SK-N-SH (cell line): ENCODE data around the gene AMELX. TPM values are rescaled to one million over a fixed set of nuclear protein-coding genes. Genes with fewer than 3 reads are reported as not detected.

Experiments used
- CTCF ChIA-PET: fragments of 300-600, 350-600 bp; formaldehyde crosslinking; extraction: SDS; loops from one replicate; lab custom pipeline; 2021; lab: Yijun Ruan, JAX
- POLR2A ChIA-PET: fragments of 350-600 bp; sonication (Branson Sonifier 250); formaldehyde crosslinking; extraction: SDS; loops from one replicate; lab custom pipeline; 2020; ENCODE audit warnings: antibody characterized with exemption, inconsistent platforms; lab: Yijun Ruan, JAX
- DNase-seq: peaks from one replicate; pipeline ENCODE4 v3.0.0; 2012
- H2AFZ ChIP-seq: fragments of 200-600 bp; sonication (generic); 2 replicates; pipeline ENCODE4 v1.8.1; 2016; ENCODE audit warnings: antibody characterized with exemption, mild to moderate bottlenecking, low read depth
- H3F3A ChIP-seq: fragments of 200-600 bp; sonication (generic); replicated peaks from 2 replicates; pipeline ENCODE3; 2016; ENCODE audit warnings: antibody characterized with exemption, mild to moderate bottlenecking; ENCODE audit not compliant: insufficient read depth
- H3K27ac ChIP-seq, 2 experiments: fragments of 200-500 bp in 1 of 2; fragments of 200-600 bp in 1 of 2; sonication (Bioruptor generic) in 1 of 2; sonication (generic), shearing (Covaris generic) in 1 of 2; 2 replicates each; pipeline versions ENCODE4 v1.5.1 to v1.6.1; 2014 to 2016; ENCODE audit warnings: low read depth in 2 of 2, inconsistent platforms in 1 of 2, low read length in 1 of 2, mild to moderate bottlenecking in 1 of 2, mixed read lengths in 1 of 2
- H3K27me3 ChIP-seq: fragments of 200-600 bp; sonication (generic), shearing (Covaris generic); 2 replicates; pipeline ENCODE4 v1.6.1; 2016; ENCODE audit warnings: mixed run types; ENCODE audit not compliant: insufficient read depth
- H3K36me3 ChIP-seq, 2 experiments: fragments of 200-500 bp in 1 of 2; fragments of 200-600 bp in 1 of 2; sonication (Bioruptor generic) in 1 of 2; sonication (generic) in 1 of 2; replicated peaks in 1 of 2; 2 replicates each; pipeline versions ENCODE3 to v1.5.1; 2014 to 2016; ENCODE audit warnings: low read length in 1 of 2, mild to moderate bottlenecking in 1 of 2; ENCODE audit not compliant: insufficient read depth in 2 of 2, control insufficient read depth in 1 of 2
- H3K4me1 ChIP-seq, 2 experiments: fragments of 200-500 bp in 1 of 2; fragments of 200-600 bp in 1 of 2; sonication (Bioruptor generic) in 1 of 2; sonication (generic), shearing (Covaris generic) in 1 of 2; 2 replicates each; pipeline versions ENCODE4 v1.5.1 to v1.6.1; 2014 to 2016; ENCODE audit warnings: low read depth in 1 of 2, low read length in 1 of 2, mixed run types in 1 of 2; ENCODE audit not compliant: insufficient read depth in 2 of 2, control insufficient read depth in 1 of 2
- H3K4me2 ChIP-seq: fragments of 200-600 bp; sonication (generic), shearing (Covaris generic); 2 replicates; pipeline ENCODE4 v1.6.1; 2017; ENCODE audit warnings: mixed run types
- H3K4me3 ChIP-seq, 2 experiments: fragments of 200-500 bp in 1 of 2; fragments of 200-600 bp in 1 of 2; sonication (Bioruptor generic) in 1 of 2; sonication (generic), shearing (Covaris generic) in 1 of 2; 2 replicates each; pipeline versions ENCODE4 v1.5.1 to v1.8.1; 2014 to 2016; ENCODE audit warnings: low read depth in 2 of 2, inconsistent platforms in 1 of 2, low read length in 1 of 2, mild to moderate bottlenecking in 1 of 2, mixed read lengths in 1 of 2, moderate library complexity in 1 of 2
- H3K79me2 ChIP-seq: fragments of 200-600 bp; sonication (generic); 2 replicates; pipeline ENCODE4 v1.8.1; 2017; ENCODE audit warnings: mild to moderate bottlenecking; ENCODE audit not compliant: insufficient read depth
- H3K9ac ChIP-seq: fragments of 200-600 bp; sonication (generic); 2 replicates; pipeline ENCODE4 v1.6.1; 2017; ENCODE audit warnings: mixed run types
- H3K9me2 ChIP-seq: fragments of 200-600 bp; sonication (generic); 2 replicates; pipeline ENCODE4 v1.6.1; 2017; ENCODE audit warnings: mixed run types
- H3K9me3 ChIP-seq: fragments of 200-600 bp; sonication (generic); 2 replicates; pipeline ENCODE4 v1.6.1; 2017; ENCODE audit warnings: mixed run types, mild to moderate bottlenecking, moderate library complexity
- H4K20me1 ChIP-seq: fragments of 200-600 bp; sonication (generic); 2 replicates; pipeline ENCODE4 v1.6.1; 2017; ENCODE audit warnings: mild to moderate bottlenecking, mixed run types; ENCODE audit not compliant: insufficient read depth
- FOSL2 ChIP-seq: IDR thresholded peaks from 2 replicates; pipeline ENCODE4 v1.4.0; 2012; ENCODE audit warnings: low read depth, mild to moderate bottlenecking, moderate library complexity, borderline replicate concordance
- FOXM1 ChIP-seq: IDR thresholded peaks from 2 replicates; pipeline ENCODE4 v1.4.0; 2012; ENCODE audit warnings: low read depth, mild to moderate bottlenecking
- GABPA ChIP-seq: IDR thresholded peaks from 2 replicates; pipeline ENCODE4 v1.4.0; 2012; ENCODE audit warnings: low read depth, mild to moderate bottlenecking
- JUND ChIP-seq: IDR thresholded peaks from 2 replicates; pipeline ENCODE4 v1.4.0; 2012
- MEF2A ChIP-seq: IDR thresholded peaks from 2 replicates; pipeline ENCODE4 v1.4.0; 2012; ENCODE audit warnings: low read depth, borderline replicate concordance
- SIN3A ChIP-seq: IDR thresholded peaks from 2 replicates; pipeline ENCODE4 v1.6.1; 2012; ENCODE audit warnings: low read depth, mild to moderate bottlenecking, low read length, moderate library complexity, borderline replicate concordance
- TAF1 ChIP-seq: IDR thresholded peaks from 2 replicates; pipeline ENCODE4 v1.6.1; 2012; ENCODE audit warnings: low read depth, mild to moderate bottlenecking, low read length, moderate library complexity, borderline replicate concordance
- YY1 ChIP-seq: IDR thresholded peaks from 2 replicates; pipeline ENCODE4 v1.4.0; 2012; ENCODE audit warnings: low read depth, mild to moderate bottlenecking
- ZBTB33 ChIP-seq: IDR thresholded peaks from 2 replicates; pipeline ENCODE4 v1.4.0; 2012; ENCODE audit warnings: low read depth, borderline replicate concordance
- WGBS: methylation state at CpG from one replicate; pipeline ENCODE4 v1.1.6; 2017; ENCODE audit warnings: low lambda C conversion rate; 5-methylcytosine and 5-hydroxymethylcytosine counted together
- polyA plus RNA-seq, 3 experiments: library from polyadenylated mRNA; depleted of rRNA; stranded (reverse); fragments of >200 nt; gene quantifications; 2 replicates each; pipeline ENCODE4 v1.2.3, GENCODE V29; 2012
- TF ChIP-seq, protein P1 (sequence below): IDR thresholded peaks from 2 replicates; pipeline ENCODE4 v1.6.1; 2012; ENCODE audit warnings: mild to moderate bottlenecking, low read depth, low read length, moderate library complexity
- TF ChIP-seq, protein P2 (sequence below): IDR thresholded peaks from 2 replicates; pipeline ENCODE4 v1.4.0; 2012; ENCODE audit warnings: low read depth
- TF ChIP-seq, protein P3 (sequence below): fragments of 150-350 bp; IDR thresholded peaks from 2 replicates; pipeline ENCODE4 v1.6.1; 2017; ENCODE audit warnings: antibody characterized with exemption, low read length, low read depth, borderline replicate concordance

The AMELX gene
- polyA plus RNA-seq, 1 of the 3 experiments (the other 2 are of a cell fraction), result not detected

DNA sequence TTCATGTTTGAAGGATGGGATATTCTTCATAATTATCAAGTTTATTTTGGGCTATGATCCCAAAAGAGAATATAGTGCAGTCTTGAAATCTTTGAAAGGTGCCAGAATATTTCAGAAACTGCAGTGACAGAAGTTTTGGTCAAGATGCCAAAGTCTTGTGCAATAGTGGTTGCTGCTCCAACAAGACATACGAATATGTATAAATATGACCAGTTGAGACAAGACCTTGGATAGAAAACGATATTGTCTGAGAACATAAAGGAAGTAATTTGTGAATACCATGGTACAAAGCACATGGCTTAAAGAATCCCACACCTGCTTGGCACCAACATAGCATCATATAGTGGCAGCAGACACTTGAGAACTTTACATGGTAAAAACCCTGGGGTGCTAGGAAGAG lies 48.6 kb upstream of the AMELX start:
- H3K4me3 ChIP-seq, result no peak overlapping the region
- H3F3A ChIP-seq, result no peaks in the 10 kb centered on the region
- H3K9me2 ChIP-seq, result no peaks in the 10 kb centered on the region
- no peaks in the 10 kb centered on the region for H3K9me3 ChIP-seq
- WGBS, result 21% methylated on average over 2 of the region's 2 CpGs
- POLR2A ChIA-PET, result no interaction called here
- CTCF ChIA-PET, result no interaction called here
- H4K20me1 ChIP-seq, result no peaks in the 10 kb centered on the region
- no peaks in the 10 kb centered on the region for H3K79me2 ChIP-seq
- no peak for DNase-seq
- H3K36me3 ChIP-seq, result no peaks in the 10 kb centered on the region
- no peak overlapping the region for H3K9ac ChIP-seq
- no peak overlapping the region for H3K27ac ChIP-seq
- H3K4me2 ChIP-seq, result no peak overlapping the region
- TF ChIP-seq, protein P1, sequence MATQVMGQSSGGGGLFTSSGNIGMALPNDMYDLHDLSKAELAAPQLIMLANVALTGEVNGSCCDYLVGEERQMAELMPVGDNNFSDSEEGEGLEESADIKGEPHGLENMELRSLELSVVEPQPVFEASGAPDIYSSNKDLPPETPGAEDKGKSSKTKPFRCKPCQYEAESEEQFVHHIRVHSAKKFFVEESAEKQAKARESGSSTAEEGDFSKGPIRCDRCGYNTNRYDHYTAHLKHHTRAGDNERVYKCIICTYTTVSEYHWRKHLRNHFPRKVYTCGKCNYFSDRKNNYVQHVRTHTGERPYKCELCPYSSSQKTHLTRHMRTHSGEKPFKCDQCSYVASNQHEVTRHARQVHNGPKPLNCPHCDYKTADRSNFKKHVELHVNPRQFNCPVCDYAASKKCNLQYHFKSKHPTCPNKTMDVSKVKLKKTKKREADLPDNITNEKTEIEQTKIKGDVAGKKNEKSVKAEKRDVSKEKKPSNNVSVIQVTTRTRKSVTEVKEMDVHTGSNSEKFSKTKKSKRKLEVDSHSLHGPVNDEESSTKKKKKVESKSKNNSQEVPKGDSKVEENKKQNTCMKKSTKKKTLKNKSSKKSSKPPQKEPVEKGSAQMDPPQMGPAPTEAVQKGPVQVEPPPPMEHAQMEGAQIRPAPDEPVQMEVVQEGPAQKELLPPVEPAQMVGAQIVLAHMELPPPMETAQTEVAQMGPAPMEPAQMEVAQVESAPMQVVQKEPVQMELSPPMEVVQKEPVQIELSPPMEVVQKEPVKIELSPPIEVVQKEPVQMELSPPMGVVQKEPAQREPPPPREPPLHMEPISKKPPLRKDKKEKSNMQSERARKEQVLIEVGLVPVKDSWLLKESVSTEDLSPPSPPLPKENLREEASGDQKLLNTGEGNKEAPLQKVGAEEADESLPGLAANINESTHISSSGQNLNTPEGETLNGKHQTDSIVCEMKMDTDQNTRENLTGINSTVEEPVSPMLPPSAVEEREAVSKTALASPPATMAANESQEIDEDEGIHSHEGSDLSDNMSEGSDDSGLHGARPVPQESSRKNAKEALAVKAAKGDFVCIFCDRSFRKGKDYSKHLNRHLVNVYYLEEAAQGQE, result no peak
- TF ChIP-seq YY1 (no peak), TAF1 (no peak), MEF2A (no peak), JUND (no peak), FOSL2 (no peak), FOXM1 (no peak), GABPA (no peak), ZBTB33 (no peak), SIN3A (no peak)
- TF ChIP-seq, protein P2, sequence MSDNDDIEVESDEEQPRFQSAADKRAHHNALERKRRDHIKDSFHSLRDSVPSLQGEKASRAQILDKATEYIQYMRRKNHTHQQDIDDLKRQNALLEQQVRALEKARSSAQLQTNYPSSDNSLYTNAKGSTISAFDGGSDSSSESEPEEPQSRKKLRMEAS, result no peak
- TF ChIP-seq, protein P3, sequence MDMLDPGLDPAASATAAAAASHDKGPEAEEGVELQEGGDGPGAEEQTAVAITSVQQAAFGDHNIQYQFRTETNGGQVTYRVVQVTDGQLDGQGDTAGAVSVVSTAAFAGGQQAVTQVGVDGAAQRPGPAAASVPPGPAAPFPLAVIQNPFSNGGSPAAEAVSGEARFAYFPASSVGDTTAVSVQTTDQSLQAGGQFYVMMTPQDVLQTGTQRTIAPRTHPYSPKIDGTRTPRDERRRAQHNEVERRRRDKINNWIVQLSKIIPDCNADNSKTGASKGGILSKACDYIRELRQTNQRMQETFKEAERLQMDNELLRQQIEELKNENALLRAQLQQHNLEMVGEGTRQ, result no peak
- no peaks in the 10 kb centered on the region for H3K4me1 ChIP-seq
- H3K27me3 ChIP-seq, result no peaks in the 10 kb centered on the region
- H2AFZ ChIP-seq, result no peak overlapping the region
